Subcutaneous abdominal adipose tissue (tissue), 5 donors: ENCODE data around the gene STK32B.

Source experiments
- H3K27ac ChIP-seq: one replicate; pipeline ENCODE4 v1.7.0; 2013; ENCODE audit warnings: low read depth, mild to moderate bottlenecking, inconsistent platforms, low read length, moderate library complexity
- H3K27me3 ChIP-seq, 5 donors: one replicate each; pipeline ENCODE4 v1.7.0; 2013; ENCODE audit warnings: low read length in 5 of 5, inconsistent platforms in 1 of 5; ENCODE audit not compliant: control insufficient read depth in 5 of 5, insufficient read depth in 4 of 5
- H3K36me3 ChIP-seq, 5 donors: one replicate each; pipeline ENCODE4 v1.7.0; 2013; ENCODE audit warnings: low read length in 5 of 5; ENCODE audit not compliant: control insufficient read depth in 5 of 5, insufficient read depth in 5 of 5
- H3K4me1 ChIP-seq, 5 donors: one replicate each; pipeline ENCODE4 v1.7.0; 2013; ENCODE audit warnings: low read length in 5 of 5, mild to moderate bottlenecking in 3 of 5, moderate library complexity in 1 of 5; ENCODE audit not compliant: control insufficient read depth in 5 of 5, insufficient read depth in 5 of 5
- H3K4me3 ChIP-seq, 5 donors: one replicate each; pipeline ENCODE4 v1.7.0; 2013; ENCODE audit warnings: low read length in 5 of 5, low read depth in 1 of 5
- H3K9ac ChIP-seq, 5 donors: one replicate each; pipeline ENCODE4 v1.7.0; 2013; ENCODE audit warnings: low read length in 5 of 5, mild to moderate bottlenecking in 4 of 5, moderate library complexity in 3 of 5
- H3K9me3 ChIP-seq, 5 donors: one replicate each; pipeline ENCODE4 v1.7.0; 2013; ENCODE audit warnings: low read length in 5 of 5; ENCODE audit not compliant: control insufficient read depth in 5 of 5
- donor health status: healthy.
- donor health status: healthy.
- donor health status: healthy.
- donor health status: healthy.
- donor health status: healthy.

The STK32B gene

DNA sequence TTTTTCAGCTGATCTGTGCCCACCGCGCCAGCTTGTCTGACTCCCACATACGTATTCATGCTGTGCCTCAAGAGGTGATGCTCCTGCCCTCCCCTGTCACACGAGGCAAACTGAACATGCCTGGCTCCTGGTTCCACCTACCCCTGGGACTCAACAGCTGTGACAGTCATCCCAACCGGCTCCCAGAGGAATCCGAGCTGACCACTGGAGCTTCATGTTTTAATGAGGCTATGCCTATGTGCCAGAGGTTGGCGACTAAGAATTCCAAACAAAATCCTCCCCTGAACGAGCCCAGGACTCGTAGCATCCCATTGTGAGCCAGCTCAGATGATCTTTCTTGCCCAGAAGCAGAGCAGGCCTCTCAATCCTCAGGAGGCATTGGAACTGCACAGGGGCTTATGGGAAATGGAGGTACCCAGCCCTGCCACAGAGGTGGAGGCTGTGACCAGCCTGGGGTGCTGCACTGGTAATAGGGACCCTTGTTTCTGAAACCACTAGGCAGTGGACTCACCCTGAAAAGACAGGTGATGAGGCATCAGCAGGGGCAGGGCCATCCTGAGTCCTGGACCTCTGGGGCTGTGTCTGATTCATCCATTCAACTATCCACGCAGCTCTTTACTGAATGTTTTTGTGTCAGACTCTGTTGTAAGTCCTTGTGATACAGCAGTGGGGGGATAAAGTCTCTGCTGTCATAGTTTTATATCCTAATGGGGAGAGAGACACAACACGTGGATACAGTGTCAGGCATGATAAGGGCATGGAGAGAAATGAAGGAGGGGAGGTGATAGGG is 332.1 kb downstream of the STK32B start:
- no peaks in the 10 kb centered on the region for H3K27me3 ChIP-seq
- no peaks in the 10 kb centered on the region for H3K36me3 ChIP-seq
- H3K4me1 ChIP-seq: peaks cover 0 to 14% (median 7%) of the 10 kb centered on the region in 5 donors
- H3K27ac ChIP-seq: no peak overlapping the region
- no peak overlapping the region for H3K4me3 ChIP-seq
- H3K9me3 ChIP-seq: no peaks in the 10 kb centered on the region
- no peak overlapping the region for H3K9ac ChIP-seq

DNA sequence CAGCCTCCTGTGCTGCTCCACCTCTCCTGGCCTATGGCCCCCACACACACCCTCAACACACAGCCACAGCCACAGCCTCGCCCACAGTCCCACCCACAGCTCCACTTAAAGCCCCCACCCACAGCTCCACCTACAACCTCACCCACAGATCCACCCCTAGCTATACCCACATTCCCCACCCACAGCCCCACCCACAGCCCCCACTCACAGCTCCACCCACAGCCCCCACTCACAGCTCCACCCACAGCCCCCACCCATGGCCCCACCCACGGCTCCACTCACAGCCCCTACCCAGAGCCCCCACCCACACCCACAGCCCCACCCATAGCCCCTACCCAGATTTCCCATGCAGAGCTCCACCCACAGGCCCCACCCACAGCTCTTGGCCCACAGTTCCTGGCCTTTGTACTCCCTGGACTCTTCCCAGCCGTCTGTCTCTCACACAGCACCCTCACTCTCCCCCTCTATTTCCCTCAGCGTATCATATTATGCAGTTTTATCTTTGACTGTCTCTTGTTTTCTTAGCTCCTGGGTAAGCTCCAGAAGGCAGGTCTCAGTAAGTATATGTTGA is 334.5 kb downstream of the STK32B start:
- Histone ChIP-seq H3K4me3 (no peak overlapping the region), H3K27me3 (no peaks in the 10 kb centered on the region), H3K9me3 (peaks cover 0 to 4% (median 0%) of the 10 kb centered on the region in 5 donors), H3K4me1 (peaks cover 0 to 14% (median 7%) of the 10 kb centered on the region in 5 donors), H3K36me3 (no peaks in the 10 kb centered on the region), H3K9ac (no peak overlapping the region), H3K27ac (no peak overlapping the region)

DNA sequence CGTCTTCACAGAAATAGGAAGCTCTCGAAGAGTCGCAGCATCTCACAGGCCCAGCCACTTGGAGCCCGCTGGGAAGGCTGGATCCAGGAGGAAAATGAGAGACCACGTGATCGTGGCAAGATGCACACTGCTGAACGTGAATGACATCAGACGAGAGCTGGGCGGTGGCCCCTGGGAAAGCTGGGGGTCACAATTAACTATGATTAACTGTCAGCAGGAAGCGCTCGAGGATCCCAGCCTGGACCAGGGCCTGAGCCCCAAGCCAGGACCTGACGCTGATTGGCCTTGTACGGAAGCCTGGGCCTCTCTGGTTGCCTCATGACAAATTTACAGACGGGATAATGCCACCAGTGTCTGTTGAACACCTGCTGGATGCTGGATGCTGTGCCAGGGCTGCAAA is 335.6 kb downstream of the STK32B start:
- Histone ChIP-seq H3K27me3 (no peaks in the 10 kb centered on the region), H3K36me3 (no peaks in the 10 kb centered on the region), H3K9me3 (peaks cover 0 to 4% (median 0%) of the 10 kb centered on the region in 5 donors), H3K9ac (no peak overlapping the region), H3K4me3 (no peak overlapping the region), H3K4me1 (peaks cover 0 to 12% (median 9%) of the 10 kb centered on the region in 5 donors), H3K27ac (no peak overlapping the region)

DNA sequence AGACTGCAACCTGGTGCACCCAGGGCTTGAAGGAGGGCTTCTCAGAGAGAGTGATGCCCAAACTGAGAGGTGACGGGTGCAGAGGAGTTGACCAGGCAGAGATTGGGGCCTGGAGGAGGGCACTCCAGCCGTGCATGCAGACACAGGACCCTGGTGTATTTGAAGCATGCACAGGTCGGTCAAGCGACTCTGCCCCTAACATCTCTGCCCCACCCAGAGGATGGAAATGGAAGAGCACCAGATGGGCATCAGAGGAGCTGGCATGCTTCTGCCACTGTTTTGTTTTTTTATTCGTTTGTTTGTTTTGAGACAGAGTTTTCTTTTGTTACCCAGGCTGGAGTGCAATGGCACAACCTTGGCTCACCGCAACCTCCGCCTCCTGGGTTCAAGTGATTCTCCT is 336.2 kb downstream of the STK32B start:
- Histone ChIP-seq H3K9me3 (peaks cover 0 to 4% (median 0%) of the 10 kb centered on the region in 5 donors), H3K27ac (no peak overlapping the region), H3K27me3 (no peaks in the 10 kb centered on the region), H3K36me3 (no peaks in the 10 kb centered on the region), H3K4me1 (peaks cover 0 to 12% (median 9%) of the 10 kb centered on the region in 5 donors), H3K4me3 (no peak overlapping the region), H3K9ac (no peak overlapping the region)

DNA sequence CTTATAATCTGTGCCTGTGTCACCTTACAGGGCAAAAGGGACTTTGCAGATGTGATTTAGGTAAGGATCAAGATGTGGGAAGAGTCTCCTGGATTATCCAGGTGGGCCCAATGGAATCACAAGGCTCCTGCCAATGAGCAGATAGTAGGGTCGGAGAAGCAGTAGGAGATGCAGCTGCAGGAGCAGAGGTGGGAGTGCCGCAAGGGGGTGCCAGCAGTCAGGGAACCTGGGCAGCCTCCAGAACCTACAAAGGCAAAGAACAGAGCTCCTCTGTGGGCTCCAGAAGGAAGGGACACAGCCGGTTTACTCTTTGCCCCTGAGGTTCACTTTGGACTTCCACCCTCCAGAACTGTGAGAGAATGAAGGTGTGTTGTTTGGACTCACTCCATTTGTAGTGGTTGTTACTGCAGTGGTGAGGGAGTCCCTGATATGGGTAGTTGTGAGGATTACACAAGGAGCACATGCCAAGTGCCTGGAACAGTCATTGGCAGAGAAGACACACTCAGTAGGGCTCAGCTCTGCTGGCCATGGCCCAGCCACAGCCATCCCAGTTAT is 338.6 kb downstream of the STK32B start:
- no peaks in the 10 kb centered on the region for H3K36me3 ChIP-seq
- peaks cover 0 to 4% (median 0%) of the 10 kb centered on the region in 5 donors for H3K9me3 ChIP-seq
- H3K4me3 ChIP-seq: no peak overlapping the region
- no peaks in the 10 kb centered on the region for H3K27me3 ChIP-seq
- no peak overlapping the region for H3K27ac ChIP-seq
- no peak overlapping the region for H3K9ac ChIP-seq
- peaks cover 0 to 12% (median 9%) of the 10 kb centered on the region in 5 donors for H3K4me1 ChIP-seq

DNA sequence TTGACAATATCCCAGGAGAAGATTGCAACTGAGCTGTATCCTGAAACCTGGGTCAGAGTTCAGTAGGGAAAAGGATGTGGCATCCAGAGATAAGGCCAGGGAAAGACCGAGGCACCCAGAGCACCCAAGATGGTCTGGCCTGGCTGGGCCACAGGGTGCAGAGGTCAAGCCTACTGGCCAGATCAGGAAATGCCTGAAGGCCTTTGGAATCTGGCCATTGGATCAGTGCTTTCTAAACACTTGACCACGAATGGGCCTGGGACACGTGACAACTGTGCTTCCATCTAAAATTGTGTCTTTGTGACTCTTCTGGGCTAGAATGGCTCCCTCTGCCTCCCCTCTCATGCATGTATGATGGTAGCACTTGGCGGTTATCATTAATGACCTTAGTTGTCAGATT is 340.2 kb downstream of the STK32B start:
- Histone ChIP-seq H3K36me3 (no peaks in the 10 kb centered on the region), H3K9me3 (peaks cover 0 to 4% (median 0%) of the 10 kb centered on the region in 5 donors), H3K4me3 (no peak overlapping the region), H3K27ac (no peak overlapping the region), H3K27me3 (no peaks in the 10 kb centered on the region), H3K4me1 (peaks cover 0 to 6% (median 4%) of the 10 kb centered on the region in 5 donors), H3K9ac (no peak overlapping the region)

DNA sequence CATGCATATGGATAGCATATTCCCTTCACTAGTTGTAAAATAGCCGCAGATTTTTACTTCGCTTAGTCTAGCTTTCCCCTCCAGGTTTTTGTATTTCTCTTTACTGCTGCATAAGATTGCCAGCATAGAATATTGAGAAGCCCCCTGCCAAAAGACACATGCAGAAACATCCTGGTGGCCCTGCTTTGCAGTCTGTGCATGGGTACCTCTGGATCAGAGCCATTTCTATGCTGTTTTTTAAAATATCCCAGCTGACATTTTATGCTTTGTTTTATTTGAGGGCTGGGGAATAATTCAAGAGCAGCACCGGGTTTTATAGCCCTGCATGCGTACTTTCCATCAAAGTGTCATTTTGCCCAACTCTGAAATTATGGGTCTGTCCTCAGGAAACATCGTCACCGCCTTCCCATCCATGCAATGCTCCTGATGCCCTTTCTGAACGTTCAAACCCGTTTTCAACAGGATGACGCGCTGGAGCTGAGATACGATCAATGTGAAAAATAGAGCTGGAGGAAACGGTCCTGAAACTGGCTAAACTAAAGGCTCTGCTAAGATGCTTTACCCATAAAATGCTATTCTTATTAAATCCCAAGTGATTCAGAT is 342.7 kb downstream of the STK32B start:
- no peaks in the 10 kb centered on the region for H3K36me3 ChIP-seq
- no peak overlapping the region for H3K9ac ChIP-seq
- no peak overlapping the region for H3K4me3 ChIP-seq
- no peaks in the 10 kb centered on the region for H3K27me3 ChIP-seq
- peaks cover 0 to 4% (median 4%) of the 10 kb centered on the region in 5 donors for H3K4me1 ChIP-seq
- no peak overlapping the region for H3K27ac ChIP-seq
- peaks cover 0 to 4% (median 0%) of the 10 kb centered on the region in 5 donors for H3K9me3 ChIP-seq

DNA sequence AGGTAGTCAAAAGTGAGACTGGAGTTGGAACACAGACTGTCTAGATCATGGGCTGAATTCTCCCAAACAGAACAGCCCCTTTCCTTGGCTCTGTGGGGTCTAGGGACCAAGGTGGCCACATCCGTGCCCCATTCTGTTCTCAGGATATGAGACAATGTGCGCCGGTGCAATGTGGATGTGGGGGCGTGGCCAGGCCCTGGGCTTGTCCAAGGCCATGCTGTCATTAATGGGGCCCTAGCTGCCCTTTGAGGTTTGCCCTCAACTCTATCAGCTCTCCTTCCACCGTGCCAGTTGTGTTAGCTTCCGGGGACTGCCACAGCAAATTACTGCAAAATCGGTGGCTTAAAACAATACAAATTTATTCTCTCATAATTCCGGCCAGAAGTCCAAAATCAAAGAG is 344.5 kb downstream of the STK32B start:
- H3K4me3 ChIP-seq: no peak overlapping the region
- H3K27ac ChIP-seq: no peak overlapping the region
- no peaks in the 10 kb centered on the region for H3K27me3 ChIP-seq
- H3K9ac ChIP-seq: no peak overlapping the region
- H3K4me1 ChIP-seq: peaks cover 0 to 4% (median 4%) of the 10 kb centered on the region in 5 donors
- H3K36me3 ChIP-seq: no peaks in the 10 kb centered on the region
- H3K9me3 ChIP-seq: no peaks in the 10 kb centered on the region

DNA sequence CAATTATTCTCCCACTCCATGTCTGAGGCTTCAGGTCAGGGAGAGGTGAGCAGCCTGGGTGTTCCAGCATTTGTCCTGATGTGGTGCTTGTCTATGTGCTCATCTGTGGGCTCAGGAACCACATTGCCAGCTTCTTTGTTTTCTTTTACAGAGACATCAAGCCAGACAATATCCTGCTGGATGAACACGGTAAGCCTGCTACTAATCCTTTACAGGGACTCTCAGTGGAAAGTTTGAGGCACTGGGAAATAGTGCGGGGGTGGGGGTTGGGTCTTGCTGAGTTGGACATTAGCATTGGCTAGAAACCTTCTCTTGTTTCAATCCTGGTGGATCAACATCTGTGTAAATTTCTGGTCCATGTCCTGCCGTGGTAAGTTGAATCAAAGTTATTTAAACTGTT is 346.8 kb downstream of the STK32B start:
- Histone ChIP-seq H3K4me3 (no peak overlapping the region), H3K9me3 (peaks cover 0 to 12% (median 10%) of the 10 kb centered on the region in 5 donors), H3K4me1 (no peaks in the 10 kb centered on the region), H3K27ac (no peak overlapping the region), H3K27me3 (no peaks in the 10 kb centered on the region), H3K9ac (no peak overlapping the region), H3K36me3 (no peaks in the 10 kb centered on the region)

DNA sequence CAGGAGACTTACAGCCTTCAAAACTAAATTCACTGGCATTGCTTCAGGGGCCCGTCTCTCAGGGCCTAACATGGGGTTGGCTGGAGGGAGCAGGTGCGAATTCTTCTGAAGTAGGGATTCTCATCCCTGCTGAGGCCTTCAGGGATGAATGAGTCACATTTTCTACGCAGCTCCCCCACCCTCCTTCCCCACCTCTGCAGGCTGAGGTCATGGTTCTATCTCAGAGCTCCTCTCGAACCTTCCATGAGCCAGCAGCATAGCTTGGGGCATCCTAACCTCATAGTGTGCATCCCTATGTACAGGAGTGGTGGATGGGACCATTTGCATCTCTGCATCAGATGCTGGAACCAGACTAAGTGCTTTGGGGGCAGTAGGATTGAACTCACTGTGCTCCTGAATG is 347.8 kb downstream of the STK32B start:
- no peak overlapping the region for H3K9ac ChIP-seq
- H3K27me3 ChIP-seq: no peaks in the 10 kb centered on the region
- H3K27ac ChIP-seq: no peak overlapping the region
- H3K36me3 ChIP-seq: no peaks in the 10 kb centered on the region
- H3K4me1 ChIP-seq: no peaks in the 10 kb centered on the region
- peaks cover 0 to 12% (median 10%) of the 10 kb centered on the region in 5 donors for H3K9me3 ChIP-seq
- no peak overlapping the region for H3K4me3 ChIP-seq
